Activated CD8-positive, alpha-beta memory T cell treated with anti-CD3 and anti-CD28 coated beads for 36 hours (primary cell): ENCODE measurements around the gene MUSTN1. TPM values are rescaled to one million over a fixed set of nuclear protein-coding genes. Genes with fewer than 3 reads are reported as not detected.

Experiments used
- total RNA-seq, 2 experiments: library from RNA; stranded (reverse); gene quantifications; one replicate each; pipeline ENCODE4 v1.2.3, GENCODE V29; 2021

Gene MUSTN1
- total RNA-seq, 2 experiments from 2014 or later: 0.61 TPM; not detected in 1

Other genes starting within 250 kb of the MUSTN1 start
- gene PBRM1, start 149.1 kb downstream of the MUSTN1 start, total RNA-seq: 10 to 100 TPM; 65.4 to 71.2 TPM
- 100 to 1,000 TPM; 240 to 247 TPM for gene GNL3, start 149.0 kb downstream of the MUSTN1 start, total RNA-seq
- 10 to 100 TPM; 42.9 to 45.0 TPM for gene GLT8D1, start 129.2 kb downstream of the MUSTN1 start, total RNA-seq
- gene SPCS1, start 128.9 kb downstream of the MUSTN1 start, total RNA-seq: 100 to 1,000 TPM; 148 to 154 TPM
- 10 to 100 TPM; 32.4 to 33.4 TPM for gene NEK4, start 64.1 kb downstream of the MUSTN1 start, total RNA-seq
- not detected for gene ITIH1, start 57.4 kb downstream of the MUSTN1 start, total RNA-seq
- not detected for gene ITIH3, start 40.2 kb downstream of the MUSTN1 start, total RNA-seq
- 10 to 100 TPM in 1 of 2 experiments, 1 to 10 TPM in 1; 6.1 to 10.1 TPM for gene ITIH4, start 4.3 kb downstream of the MUSTN1 start, total RNA-seq
- 10 to 100 TPM; 36.1 to 39.8 TPM for gene STIMATE, start 62.5 kb upstream of the MUSTN1 start, total RNA-seq
- gene SFMBT1, start 211.1 kb upstream of the MUSTN1 start, total RNA-seq: 10 to 100 TPM; 17.4 to 20.3 TPM